Vagina (tissue), 2 donors: ENCODE results near the gene RPGR.

Source experiments
- POLR2A ChIP-seq, 2 donors: fragments of 450-650 bp; IDR thresholded peaks; one replicate each; pipeline ENCODE4 v1.6.1; 2017; ENCODE audit warnings: antibody characterized with exemption in 2 of 2, mild to moderate bottlenecking in 2 of 2, moderate library complexity in 2 of 2
- TF ChIP-seq, protein P1 (sequence below), 3 experiments: fragments of 450-650 bp in 2 of 3; fragments of 200-600 bp in 1 of 3; sonication (generic) in 1 of 3; IDR thresholded peaks; one replicate each; pipeline ENCODE4 v1.5.1; 2017 to 2019; ENCODE audit warnings: antibody characterized with exemption in 3 of 3, mild to moderate bottlenecking in 2 of 3, moderate library complexity in 2 of 3

DNA sequence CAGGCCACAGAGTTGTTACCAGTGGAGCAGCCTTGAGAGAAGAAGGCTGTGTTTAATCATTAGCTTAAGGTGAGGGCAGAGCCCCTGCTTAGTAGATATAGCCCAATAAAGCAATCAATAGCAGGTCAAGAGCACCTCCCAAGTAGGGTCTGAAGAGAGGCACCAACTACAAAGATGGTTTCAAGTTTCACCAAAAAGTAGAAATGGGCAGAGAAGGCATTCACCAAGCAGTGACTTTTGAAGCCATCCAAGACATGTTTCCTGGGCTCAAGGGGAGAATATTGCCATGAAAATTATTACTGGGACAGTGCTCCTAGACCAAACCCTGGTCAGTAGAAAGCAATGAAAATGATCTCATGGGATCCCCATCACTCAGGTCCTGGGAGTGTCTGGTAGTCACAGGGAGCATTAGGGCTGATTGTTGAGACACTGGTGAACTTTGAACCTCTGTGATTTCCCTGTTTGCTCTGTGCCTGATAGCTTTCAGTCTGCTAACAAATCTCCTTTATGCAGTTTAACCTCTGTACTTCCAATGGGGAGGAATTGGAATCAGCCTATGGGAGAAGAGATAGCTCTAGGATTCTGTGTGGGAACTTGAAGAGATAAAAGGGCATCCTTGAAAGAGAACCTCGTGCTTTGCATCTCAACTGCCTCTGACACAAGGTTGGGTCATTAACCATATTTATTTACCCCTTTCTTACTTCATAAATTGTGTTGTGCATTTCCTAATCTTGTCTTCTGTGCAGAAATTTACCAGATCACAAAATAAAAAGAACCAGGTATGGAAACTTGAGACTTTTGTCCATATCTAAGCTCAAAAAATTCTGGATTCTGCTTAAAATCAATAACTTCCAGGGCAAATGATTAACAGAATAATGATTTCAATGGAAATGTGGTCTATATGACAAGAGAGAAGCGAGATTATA is 15.8 kb upstream of the RPGR start:
- TF ChIP-seq, protein P1, sequence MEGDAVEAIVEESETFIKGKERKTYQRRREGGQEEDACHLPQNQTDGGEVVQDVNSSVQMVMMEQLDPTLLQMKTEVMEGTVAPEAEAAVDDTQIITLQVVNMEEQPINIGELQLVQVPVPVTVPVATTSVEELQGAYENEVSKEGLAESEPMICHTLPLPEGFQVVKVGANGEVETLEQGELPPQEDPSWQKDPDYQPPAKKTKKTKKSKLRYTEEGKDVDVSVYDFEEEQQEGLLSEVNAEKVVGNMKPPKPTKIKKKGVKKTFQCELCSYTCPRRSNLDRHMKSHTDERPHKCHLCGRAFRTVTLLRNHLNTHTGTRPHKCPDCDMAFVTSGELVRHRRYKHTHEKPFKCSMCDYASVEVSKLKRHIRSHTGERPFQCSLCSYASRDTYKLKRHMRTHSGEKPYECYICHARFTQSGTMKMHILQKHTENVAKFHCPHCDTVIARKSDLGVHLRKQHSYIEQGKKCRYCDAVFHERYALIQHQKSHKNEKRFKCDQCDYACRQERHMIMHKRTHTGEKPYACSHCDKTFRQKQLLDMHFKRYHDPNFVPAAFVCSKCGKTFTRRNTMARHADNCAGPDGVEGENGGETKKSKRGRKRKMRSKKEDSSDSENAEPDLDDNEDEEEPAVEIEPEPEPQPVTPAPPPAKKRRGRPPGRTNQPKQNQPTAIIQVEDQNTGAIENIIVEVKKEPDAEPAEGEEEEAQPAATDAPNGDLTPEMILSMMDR (IDR thresholded peaks at IDR 0.05): no peak
- no peak for TF ChIP-seq POLR2A (IDR thresholded peaks at IDR 0.05)
